ENCODE data around the gene DNAAF8. TPM values are rescaled to one million over a fixed set of nuclear protein-coding genes. Genes with fewer than 3 reads are reported as not detected.

Gene DNAAF8
- total and polyA plus RNA-seq, 10 donors, result 0.17 to 1.2 (median 0.57) TPM; not detected in 3

GRCh38 chr16:4723071-4723767 is 11.1 kb upstream of the DNAAF8 start:
- TF ChIP-seq POLR2A (IDR thresholded peaks at IDR 0.05) (no peak), POLR2AphosphoS5 (IDR thresholded peaks at IDR 0.05) (no peak), CTCF (IDR thresholded peaks at IDR 0.05 in 8 of 11, conservative IDR thresholded peaks at IDR 0.05 in 3 of 11) (no peak)
- no peaks in the 10 kb centered on the region for H3K27me3 ChIP-seq (replicated peaks in 1 of 7)
- peaks cover 0 to 9% (median 0%) of the 10 kb centered on the region in 6 donors for H3K4me1 ChIP-seq
- H3K9me3 ChIP-seq, result no peaks in the 10 kb centered on the region
- H3K4me3 ChIP-seq, result no peak overlapping the region
- WGBS, 5 donors, result 92 to 97% (median 96%) methylated on average over 14 of the region's 14 CpGs
- DNase-seq, result no peak
- peaks cover 0 to 71% (median 33%) of the 10 kb centered on the region in 6 donors for H3K36me3 ChIP-seq
- intact Hi-C loops (cut with DNase I; ENCODE audit: low total_unique reads), result no loop called here
- no peak overlapping the region for H3K27ac ChIP-seq

DNA sequence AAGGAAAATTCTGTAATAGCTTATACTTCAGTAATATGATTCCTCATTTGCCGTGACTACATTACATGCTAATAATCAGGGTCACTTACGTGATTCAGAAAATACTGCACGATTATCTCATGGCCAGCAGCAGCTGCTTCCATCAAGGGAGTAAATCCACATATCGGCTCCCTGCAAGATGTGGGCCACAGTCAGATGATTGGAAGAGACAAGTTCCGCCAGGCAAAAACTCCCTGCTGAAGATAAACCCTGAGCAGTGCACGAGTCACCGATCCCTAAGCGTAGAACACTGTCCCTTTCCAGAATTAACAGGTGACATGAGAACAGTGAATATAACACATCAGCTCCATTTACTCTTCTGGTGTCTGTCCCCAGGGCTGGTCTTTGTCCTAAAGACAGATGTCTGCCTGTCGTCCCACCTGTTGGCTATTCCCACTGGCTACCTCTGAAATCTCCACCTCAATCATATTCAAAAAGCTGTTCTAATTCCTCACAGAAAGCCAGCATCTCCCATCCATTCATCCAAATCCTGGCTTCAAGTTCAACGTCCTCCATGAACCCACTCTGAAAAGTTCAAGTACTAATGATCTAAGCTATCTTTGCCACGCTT is 9.6 kb upstream of the DNAAF8 start:
- whole genome bisulfite sequencing, 5 donors, result 93 to 96% (median 93%) methylated on average over 11 of the region's 11 CpGs
- no peak overlapping the region for H3K27ac ChIP-seq
- peaks cover 0 to 80% (median 43%) of the 10 kb centered on the region in 6 donors for H3K36me3 ChIP-seq
- no peaks in the 10 kb centered on the region for H3K27me3 ChIP-seq (replicated peaks in 1 of 7)
- no peak for DNase-seq
- H3K9me3 ChIP-seq, result no peaks in the 10 kb centered on the region
- H3K4me1 ChIP-seq, result no peaks in the 10 kb centered on the region
- H3K4me3 ChIP-seq, result no peak overlapping the region
- intact Hi-C loops (cut with DNase I; ENCODE audit: low total_unique reads), result no loop called here
- TF ChIP-seq CTCF (IDR thresholded peaks at IDR 0.05 in 8 of 11, conservative IDR thresholded peaks at IDR 0.05 in 3 of 11), result no peak
- TF ChIP-seq POLR2A (IDR thresholded peaks at IDR 0.05), result no peak
- no peak for TF ChIP-seq POLR2AphosphoS5 (IDR thresholded peaks at IDR 0.05)

- DNase-seq, result no peak
- H3K4me3 ChIP-seq, result no peak overlapping the region
- H3K9me3 ChIP-seq, result no peaks in the 10 kb centered on the region
- H3K36me3 ChIP-seq, result peaks cover 0 to 96% (median 46%) of the 10 kb centered on the region in 6 donors
- intact Hi-C loops (cut with DNase I; ENCODE audit: low total_unique reads), result no loop called here
- H3K27me3 ChIP-seq (replicated peaks in 1 of 7), result no peaks in the 10 kb centered on the region
- 93 to 97% (median 95%) methylated on average over 17 to 18 of the region's 18 CpGs for WGBS, 5 donors
- TF ChIP-seq POLR2A (IDR thresholded peaks at IDR 0.05) (no peak), POLR2AphosphoS5 (IDR thresholded peaks at IDR 0.05) (no peak), CTCF (IDR thresholded peaks at IDR 0.05 in 8 of 11, conservative IDR thresholded peaks at IDR 0.05 in 3 of 11) (no peak)
- no peak overlapping the region for H3K27ac ChIP-seq
- no peaks in the 10 kb centered on the region for H3K4me1 ChIP-seq
These were observed 7.7 kb upstream of the DNAAF8 start for GRCh38 chr16:4726616-4727015.

DNA sequence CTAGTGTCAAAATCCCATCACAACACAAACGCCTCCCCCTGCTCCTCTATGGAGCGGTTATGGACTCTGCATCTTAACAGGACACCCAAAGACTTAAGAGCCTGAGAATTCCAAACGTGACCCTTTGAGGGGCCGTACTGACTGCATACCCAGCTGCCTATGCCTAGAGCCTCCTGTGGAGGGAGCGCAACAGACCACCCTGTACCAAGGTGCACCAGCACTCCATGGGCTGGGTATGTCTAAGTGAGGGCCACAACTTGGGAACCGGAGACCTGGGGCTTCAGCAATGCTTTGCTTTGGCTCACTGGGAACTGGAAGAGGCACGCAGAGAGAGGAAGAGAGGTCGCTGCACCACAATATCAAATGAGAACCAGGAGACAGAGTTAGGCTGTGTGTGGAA is 5.7 kb upstream of the DNAAF8 start:
- intact Hi-C loops (cut with DNase I; ENCODE audit: low total_unique reads), result no loop called here
- Histone ChIP-seq H3K4me3 (no peak overlapping the region), H3K36me3 (peaks cover 0 to 76% (median 39%) of the 10 kb centered on the region in 6 donors), H3K27me3 (replicated peaks in 1 of 7) (no peaks in the 10 kb centered on the region), H3K9me3 (no peaks in the 10 kb centered on the region), H3K4me1 (peaks cover 5 to 11% (median 9%) of the 10 kb centered on the region in 6 donors), H3K27ac (no peak overlapping the region)
- DNase-seq, result no peak
- 94 to 99% (median 96%) methylated on average over 8 of the region's 8 CpGs for WGBS, 5 donors
- no peak for TF ChIP-seq CTCF (IDR thresholded peaks at IDR 0.05 in 8 of 11, conservative IDR thresholded peaks at IDR 0.05 in 3 of 11)
- no peak for TF ChIP-seq POLR2A (IDR thresholded peaks at IDR 0.05)
- no peak for TF ChIP-seq POLR2AphosphoS5 (IDR thresholded peaks at IDR 0.05)

Data from spleen (tissue), 11 donors.